Astrocyte of the spinal cord (primary cell): ENCODE measurements around the gene C16orf74.

Source experiments
- DNase-seq: peaks from one replicate; pipeline ENCODE4 v3.0.0; 2011; ENCODE audit warnings: low read depth, low spot score
- H3K4me3 ChIP-seq: 2 replicates; pipeline ENCODE4 v1.5.1; 2011; ENCODE audit warnings: low read depth, mild to moderate bottlenecking, low read length, moderate library complexity
- in situ Hi-C: cut with HindIII; loops from 2 replicates; pipeline ENCODE4 v1.10.0; 2017; ENCODE audit warnings: low sequenced_read_pairs
- TF ChIP-seq, protein P1 (sequence below): IDR thresholded peaks from 2 replicates; pipeline ENCODE4 v1.5.1; 2012; ENCODE audit warnings: low read depth, mild to moderate bottlenecking, low read length, inconsistent platforms

C16orf74 gene

DNA sequence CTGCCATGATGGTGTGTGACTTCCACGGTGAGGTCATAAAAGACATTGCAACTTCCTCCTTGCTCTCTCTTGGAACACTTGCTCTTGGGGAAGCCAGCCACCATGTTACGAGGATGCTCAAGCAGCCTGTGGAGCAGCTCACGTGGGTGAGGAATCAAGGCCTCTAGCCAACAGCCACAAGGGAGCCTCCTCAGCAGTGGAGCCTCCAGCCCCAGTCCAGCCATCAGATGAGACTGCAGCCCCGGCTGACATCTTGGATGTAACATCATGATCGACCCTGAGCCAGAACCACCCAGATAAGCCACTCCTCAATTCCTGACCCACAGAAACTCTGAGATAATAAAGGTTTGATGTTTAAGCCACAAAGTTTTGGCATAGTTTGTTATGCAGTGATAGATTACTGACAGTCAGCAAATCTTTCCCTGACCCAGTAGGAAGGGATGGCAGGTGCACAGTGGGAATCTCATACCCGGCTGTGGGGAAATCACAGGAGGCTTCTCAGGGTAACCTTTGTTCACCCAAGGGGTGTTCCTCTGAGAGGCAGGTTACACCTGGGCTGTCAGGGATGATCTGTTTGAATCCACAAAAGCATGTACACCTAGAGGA, 38.8 kb downstream of the C16orf74 start:
- in situ Hi-C loops, result no loop called here
- DNase-seq, result no peak
- TF ChIP-seq, protein P1, sequence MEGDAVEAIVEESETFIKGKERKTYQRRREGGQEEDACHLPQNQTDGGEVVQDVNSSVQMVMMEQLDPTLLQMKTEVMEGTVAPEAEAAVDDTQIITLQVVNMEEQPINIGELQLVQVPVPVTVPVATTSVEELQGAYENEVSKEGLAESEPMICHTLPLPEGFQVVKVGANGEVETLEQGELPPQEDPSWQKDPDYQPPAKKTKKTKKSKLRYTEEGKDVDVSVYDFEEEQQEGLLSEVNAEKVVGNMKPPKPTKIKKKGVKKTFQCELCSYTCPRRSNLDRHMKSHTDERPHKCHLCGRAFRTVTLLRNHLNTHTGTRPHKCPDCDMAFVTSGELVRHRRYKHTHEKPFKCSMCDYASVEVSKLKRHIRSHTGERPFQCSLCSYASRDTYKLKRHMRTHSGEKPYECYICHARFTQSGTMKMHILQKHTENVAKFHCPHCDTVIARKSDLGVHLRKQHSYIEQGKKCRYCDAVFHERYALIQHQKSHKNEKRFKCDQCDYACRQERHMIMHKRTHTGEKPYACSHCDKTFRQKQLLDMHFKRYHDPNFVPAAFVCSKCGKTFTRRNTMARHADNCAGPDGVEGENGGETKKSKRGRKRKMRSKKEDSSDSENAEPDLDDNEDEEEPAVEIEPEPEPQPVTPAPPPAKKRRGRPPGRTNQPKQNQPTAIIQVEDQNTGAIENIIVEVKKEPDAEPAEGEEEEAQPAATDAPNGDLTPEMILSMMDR, result no peak
- H3K4me3 ChIP-seq, result no peak overlapping the region

DNA sequence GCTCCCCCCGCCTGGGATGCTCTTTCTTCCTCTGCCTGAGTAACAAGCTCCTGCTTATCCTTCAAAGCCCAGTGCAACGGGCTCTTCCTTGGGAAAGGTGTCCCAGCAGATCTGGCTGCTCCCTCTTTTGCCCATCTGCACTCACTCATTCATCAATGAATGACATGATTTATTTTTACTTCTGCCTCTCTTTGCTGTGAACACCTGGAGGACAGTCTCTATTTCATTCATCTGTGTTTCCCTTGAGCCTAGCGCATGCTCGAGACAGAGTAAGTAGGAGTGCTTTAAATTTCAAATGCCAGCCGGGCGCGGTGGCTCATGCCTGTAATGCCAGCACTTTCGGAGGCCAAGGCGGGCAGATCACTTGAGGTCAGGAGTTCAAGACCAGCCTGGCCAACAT, 40.2 kb downstream of the C16orf74 start:
- TF ChIP-seq, protein P1, result no peak
- H3K4me3 ChIP-seq, result no peak overlapping the region
- DNase-seq, result no peak
- in situ Hi-C loops, result no loop called here

DNA sequence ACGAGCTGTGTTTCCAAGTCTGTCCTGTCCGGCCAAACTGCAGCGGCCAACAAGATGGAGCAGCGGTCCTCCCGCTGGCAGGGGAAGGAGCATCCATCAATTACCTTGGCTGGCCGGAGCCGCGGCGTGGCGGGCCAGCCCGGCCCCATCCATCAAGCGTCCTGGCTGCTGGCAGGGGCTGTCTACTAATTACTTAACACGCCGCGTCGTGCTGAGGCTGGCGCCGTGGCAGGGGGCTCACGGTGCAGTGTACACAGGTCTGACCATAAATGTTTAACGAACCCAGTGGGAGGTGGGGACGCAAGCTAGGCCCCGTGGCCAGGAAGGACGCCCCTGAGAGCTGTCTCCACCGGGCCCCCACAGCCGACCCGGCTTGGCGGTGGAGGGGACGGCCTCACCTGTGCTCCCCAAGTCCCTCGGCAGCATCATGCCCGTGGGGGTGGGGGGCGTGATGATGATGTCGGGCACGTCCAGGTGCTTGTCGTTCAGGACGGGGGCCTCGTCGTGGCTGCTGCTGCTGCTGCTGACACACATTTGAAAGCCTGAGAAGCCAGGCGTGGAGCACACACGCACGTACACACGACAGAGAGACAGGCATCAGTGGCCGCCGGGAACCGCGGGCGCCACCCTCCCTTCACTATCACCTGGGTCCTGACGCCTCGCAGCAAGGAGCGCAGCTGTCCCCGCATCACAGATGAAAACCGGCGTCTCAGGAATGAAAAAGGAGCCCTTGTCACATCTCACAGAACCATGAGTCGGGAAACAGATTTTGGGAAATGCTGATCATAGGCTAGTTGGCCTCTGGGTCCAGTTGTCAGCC, 40.9 kb downstream of the C16orf74 start:
- no peak for DNase-seq
- TF ChIP-seq, protein P1, result no peak
- H3K4me3 ChIP-seq, result no peak overlapping the region
- in situ Hi-C loops, result no loop called here

DNA sequence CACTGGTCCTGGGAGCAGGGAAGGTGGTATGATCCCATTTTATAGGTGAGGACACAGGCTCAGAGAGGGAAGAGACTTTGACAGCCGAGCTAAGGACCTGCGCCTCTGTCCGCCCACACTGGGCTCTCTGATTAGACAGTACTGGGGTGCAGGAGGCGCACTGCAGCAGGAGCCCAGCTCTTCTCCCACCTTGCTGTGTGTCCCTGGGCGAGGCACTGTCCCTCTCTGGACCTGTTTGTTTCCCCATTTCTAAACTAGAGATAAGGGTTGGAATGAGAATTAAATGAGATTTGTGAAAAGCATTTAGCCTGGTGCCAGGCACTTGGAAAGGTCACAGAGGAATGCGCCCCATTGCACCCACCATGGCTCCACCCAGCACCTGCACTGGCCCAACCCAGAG, 42.6 kb downstream of the C16orf74 start:
- no peak for DNase-seq
- H3K4me3 ChIP-seq, result no peak overlapping the region
- in situ Hi-C loops, result no loop called here
- TF ChIP-seq, protein P1, result no peak

DNA sequence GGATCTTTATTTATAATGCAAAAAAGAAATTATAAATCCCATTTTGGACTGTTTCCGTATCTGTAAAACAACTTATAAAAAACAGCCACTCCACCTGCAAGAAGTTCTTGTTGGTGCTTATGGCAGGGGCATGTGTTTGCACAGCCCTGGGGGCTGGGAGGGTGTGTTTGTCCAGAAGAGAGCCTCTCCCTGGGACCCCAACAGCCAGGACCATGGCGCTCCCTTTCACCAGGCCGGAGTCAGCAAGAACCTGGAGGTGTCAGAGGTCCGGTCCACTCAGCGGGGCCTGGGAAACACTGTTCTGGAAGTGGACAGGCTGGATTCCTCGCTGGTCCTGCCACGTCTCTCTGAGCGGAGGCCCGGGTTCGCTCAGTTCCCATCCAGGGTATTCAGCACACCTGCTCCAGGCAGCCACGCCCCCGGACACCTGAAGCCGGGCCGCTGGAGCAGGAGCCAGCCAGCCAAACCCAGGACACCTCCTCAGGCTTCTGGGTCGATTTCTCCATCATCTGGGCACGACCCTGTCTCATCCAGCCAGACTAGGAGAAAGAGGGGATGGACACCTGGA, 43.3 kb downstream of the C16orf74 start:
- TF ChIP-seq, protein P1, result no peak
- in situ Hi-C loops, result no loop called here
- H3K4me3 ChIP-seq, result no peak overlapping the region
- no peak for DNase-seq

DNA sequence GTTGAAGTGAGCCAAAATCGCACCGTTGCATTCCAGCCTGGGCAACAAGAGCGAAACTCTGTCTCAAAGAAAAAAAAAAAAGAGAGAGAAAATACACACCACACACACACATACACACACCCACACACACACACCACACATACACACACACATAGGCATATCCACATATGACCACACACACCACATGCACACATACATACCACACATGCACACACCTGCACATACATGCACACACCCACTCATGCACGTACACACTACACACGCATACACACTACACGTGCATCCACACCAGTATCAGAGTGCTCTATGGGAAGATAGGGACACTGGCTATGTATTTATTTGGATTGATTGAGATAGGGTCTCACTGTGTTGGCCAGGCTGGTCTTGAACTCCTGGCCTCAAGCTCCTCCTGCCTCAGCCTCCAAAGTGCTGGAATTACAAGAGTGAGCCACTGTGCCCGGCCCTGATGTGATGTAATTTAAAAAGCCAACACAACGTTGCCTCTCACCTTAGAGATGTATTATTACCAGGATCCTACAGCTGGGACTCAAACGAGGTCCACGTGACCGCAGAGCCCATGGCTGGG, 44.4 kb downstream of the C16orf74 start:
- TF ChIP-seq, protein P1, result no peak
- no peak overlapping the region for H3K4me3 ChIP-seq
- in situ Hi-C loops, result no loop called here
- DNase-seq, result no peak
